Lower leg skin (tissue), 3 donors: ENCODE results near the gene DCXR.

Experiments used
- CTCF ChIP-seq, 3 donors: fragments of 450-650 bp; IDR thresholded peaks; one replicate each; pipeline ENCODE4 v1.5.1; 2016; ENCODE audit warnings: antibody characterized with exemption in 3 of 3, mild to moderate bottlenecking in 3 of 3, moderate library complexity in 2 of 3
- POLR2A ChIP-seq, 2 donors: fragments of 450-650 bp; IDR thresholded peaks; one replicate each; pipeline ENCODE4 v1.6.1; 2016 to 2017; ENCODE audit warnings: antibody characterized with exemption in 2 of 2, mild to moderate bottlenecking in 1 of 2, moderate library complexity in 1 of 2

- TF ChIP-seq POLR2A (IDR thresholded peaks at IDR 0.05) (no peak), CTCF (IDR thresholded peaks at IDR 0.05) (no peak)
Observed at GRCh38 chr17:82014971-82015310, 22.6 kb downstream of the DCXR start.
